H1 (cell line): ENCODE results near the gene KDM2A. TPM values are rescaled to one million over a fixed set of nuclear protein-coding genes. Genes with fewer than 3 reads are reported as not detected.

ENCODE experiments used
- CTCF ChIA-PET: fragments of 300-600 bp; sonication (Branson Sonifier 250); formaldehyde crosslinking; loops from one replicate; lab custom pipeline; 2021; ENCODE audit not compliant: partially characterized antibody; lab: Charles Lee
- POLR2A ChIA-PET: fragments of 300-600 bp; sonication (Branson Sonifier 250); formaldehyde crosslinking; loops from one replicate; lab custom pipeline; 2021; ENCODE audit warnings: inconsistent platforms; ENCODE audit not compliant: partially characterized antibody; lab: Charles Lee
- DNase-seq, 2 experiments: peaks; one replicate each; pipeline versions ENCODE4 v3.0.0 to v3.0.0-alpha.2; 2010 to 2022; ENCODE audit warnings: low spot score in 2 of 2, low read depth in 1 of 2, mixed read lengths in 1 of 2
- FAIRE-seq: peaks from 2 replicates; lab custom pipeline; 2011; peaks lifted over from hg19 to GRCh38; lab: Jason Lieb, UNC
- H2AFZ ChIP-seq: 2 replicates; pipeline ENCODE4 v1.8.1; 2012; ENCODE audit warnings: low read length, inconsistent platforms
- H2AK5ac ChIP-seq: 2 replicates; pipeline ENCODE4 v1.6.1; 2013; ENCODE audit warnings: low read depth, low read length
- H2BK120ac ChIP-seq: replicated peaks from 2 replicates; pipeline ENCODE3; 2013; ENCODE audit warnings: low read depth, low read length, inconsistent platforms
- H2BK12ac ChIP-seq: 2 replicates; pipeline ENCODE4 v1.6.1; 2013; ENCODE audit warnings: low read depth, low read length
- H2BK15ac ChIP-seq: 2 replicates; pipeline ENCODE4 v1.6.1; 2013; ENCODE audit warnings: low read length
- H2BK20ac ChIP-seq: 2 replicates; pipeline ENCODE4 v1.6.1; 2013; ENCODE audit warnings: low read length
- H2BK5ac ChIP-seq: 2 replicates; pipeline ENCODE4 v1.6.1; 2013; ENCODE audit warnings: low read depth, low read length
- H3K14ac ChIP-seq: 2 replicates; pipeline ENCODE4 v1.6.1; 2013; ENCODE audit warnings: inconsistent platforms; ENCODE audit not compliant: insufficient read length
- H3K18ac ChIP-seq: 2 replicates; pipeline ENCODE4 v1.6.1; 2013; ENCODE audit warnings: low read length; ENCODE audit errors: extremely low read depth
- H3K23ac ChIP-seq: 2 replicates; pipeline ENCODE4 v1.6.1; 2013; ENCODE audit warnings: inconsistent platforms; ENCODE audit not compliant: insufficient read length
- H3K23me2 ChIP-seq: 2 replicates; pipeline ENCODE4 v1.6.1; 2013; ENCODE audit warnings: low read depth, low read length
- H3K27ac ChIP-seq: 2 replicates; pipeline ENCODE4 v1.6.1; 2011; ENCODE audit warnings: low read depth, low read length, inconsistent platforms
- H3K27me3 ChIP-seq, 4 experiments: replicated peaks in 1 of 4; 1 replicate in 1 of 4; 2 replicates in 3 of 4; pipeline versions ENCODE4 v1.6.1 to v1.8.1; 2011 to 2013; ENCODE audit warnings: low read length in 3 of 4, mild to moderate bottlenecking in 3 of 4, inconsistent platforms in 2 of 4, mixed read lengths in 2 of 4, moderate library complexity in 1 of 4; ENCODE audit not compliant: control insufficient read depth in 3 of 4, insufficient read depth in 3 of 4; ENCODE audit errors: extremely low read depth in 1 of 4
- H3K36me3 ChIP-seq, 4 experiments: 2 replicates each; pipeline versions ENCODE4 v1.6.1 to v1.8.1; 2011 to 2013; ENCODE audit warnings: mild to moderate bottlenecking in 4 of 4, low read length in 3 of 4, moderate library complexity in 2 of 4, control low read depth in 1 of 4, inconsistent platforms in 1 of 4; ENCODE audit not compliant: insufficient read depth in 4 of 4, control insufficient read depth in 2 of 4
- H3K4ac ChIP-seq: replicated peaks from 2 replicates; pipeline ENCODE3; 2013; ENCODE audit warnings: low read length, low read depth, mixed read lengths, inconsistent platforms; ENCODE audit not compliant: insufficient read length
- H3K4me1 ChIP-seq, 4 experiments: replicated peaks in 1 of 4; 1 replicate in 1 of 4; 2 replicates in 3 of 4; pipeline versions ENCODE4 v1.6.1 to v1.8.1; 2011 to 2013; ENCODE audit warnings: low read length in 3 of 4, inconsistent platforms in 2 of 4, mixed read lengths in 1 of 4; ENCODE audit not compliant: insufficient read depth in 4 of 4, control insufficient read depth in 3 of 4
- H3K4me2 ChIP-seq, 2 experiments: 2 replicates each; pipeline versions ENCODE4 v1.6.1 to v1.8.1; 2011 to 2013; ENCODE audit warnings: low read depth in 2 of 2, low read length in 2 of 2, control low read depth in 1 of 2, inconsistent platforms in 1 of 2, mild to moderate bottlenecking in 1 of 2; ENCODE audit not compliant: insufficient read depth in 1 of 2
- H3K4me3 ChIP-seq, 4 experiments: fragments of 200-600, 300-600 bp in 1 of 4; sonication (generic), shearing (Covaris generic), sonication (Bioruptor Twin) in 1 of 4; 2 replicates each; pipeline versions ENCODE4 v1.5.1 to v1.8.1; 2011 to 2016; ENCODE audit warnings: low read length in 4 of 4, low read depth in 3 of 4, control low read depth in 2 of 4, inconsistent platforms in 2 of 4, mild to moderate bottlenecking in 2 of 4, mixed read lengths in 1 of 4, moderate library complexity in 1 of 4; ENCODE audit not compliant: insufficient read depth in 2 of 4; ENCODE audit errors: extremely low read depth in 1 of 4
- H3K56ac ChIP-seq: replicated peaks from 2 replicates; pipeline ENCODE3; 2013; ENCODE audit warnings: low read depth, mild to moderate bottlenecking, mixed read lengths, low read length, inconsistent platforms; ENCODE audit not compliant: insufficient read length
- H3K79me1 ChIP-seq: 2 replicates; pipeline ENCODE4 v1.6.1; 2013; ENCODE audit warnings: low read depth, low read length, control low read depth
- H3K79me2 ChIP-seq, 2 experiments: 2 replicates each; pipeline versions ENCODE4 v1.6.1 to v1.8.1; 2012 to 2013; ENCODE audit warnings: low read length in 2 of 2, mild to moderate bottlenecking in 2 of 2, inconsistent platforms in 1 of 2; ENCODE audit not compliant: insufficient read depth in 2 of 2, control insufficient read depth in 1 of 2
- H3K9ac ChIP-seq, 4 experiments: replicated peaks in 1 of 4; 1 replicate in 1 of 4; 2 replicates in 3 of 4; pipeline versions ENCODE4 v1.6.1 to v1.8.1; 2011 to 2013; ENCODE audit warnings: low read depth in 3 of 4, low read length in 3 of 4, control low read depth in 2 of 4, mild to moderate bottlenecking in 2 of 4, moderate library complexity in 2 of 4, inconsistent platforms in 1 of 4; ENCODE audit errors: extremely low read depth in 1 of 4
- H3K9me3 ChIP-seq, 2 experiments: 2 replicates each; pipeline versions ENCODE4 v1.6.1 to v1.8.1; 2012 to 2013; ENCODE audit warnings: mild to moderate bottlenecking in 2 of 2, moderate library complexity in 2 of 2, control low read depth in 1 of 2, inconsistent platforms in 1 of 2, low read depth in 1 of 2, low read length in 1 of 2, mixed read lengths in 1 of 2; ENCODE audit not compliant: insufficient read depth in 2 of 2
- H4K20me1 ChIP-seq, 2 experiments: replicated peaks in 1 of 2; 2 replicates each; pipeline versions ENCODE3 to v1.8.1; 2011 to 2013; ENCODE audit warnings: inconsistent platforms in 2 of 2, low read length in 2 of 2, mild to moderate bottlenecking in 1 of 2; ENCODE audit not compliant: insufficient read depth in 2 of 2, control insufficient read depth in 1 of 2
- H4K5ac ChIP-seq: 2 replicates; pipeline ENCODE4 v1.6.1; 2013; ENCODE audit warnings: low read length, low read depth, mixed read lengths, inconsistent platforms; ENCODE audit not compliant: insufficient read length
- H4K8ac ChIP-seq: 2 replicates; pipeline ENCODE4 v1.8.0; 2013; ENCODE audit warnings: mild to moderate bottlenecking, moderate library complexity, low read length, inconsistent platforms; ENCODE audit not compliant: insufficient read depth; ENCODE audit errors: extremely low read depth
- H4K91ac ChIP-seq: replicated peaks from 2 replicates; pipeline ENCODE3; 2013; ENCODE audit warnings: low read length, mixed read lengths, inconsistent platforms; ENCODE audit not compliant: insufficient read length
- EP300 ChIP-seq, 2 experiments: IDR thresholded peaks; 1 replicate in 1 of 2; 2 replicates in 1 of 2; pipeline ENCODE4 v1.6.1; 2011 to 2012; ENCODE audit warnings: low read depth in 2 of 2, low read length in 2 of 2, mild to moderate bottlenecking in 2 of 2, borderline replicate concordance in 1 of 2, inconsistent platforms in 1 of 2, moderate library complexity in 1 of 2
- KDM1A ChIP-seq: fragments of 200-600, 300-600 bp; sonication (generic); IDR thresholded peaks from 2 replicates; pipeline ENCODE4 v1.7.1; 2016; ENCODE audit warnings: mild to moderate bottlenecking, low read length, borderline replicate concordance
- POLR2A ChIP-seq, 2 experiments: IDR thresholded peaks; 1 replicate in 1 of 2; 2 replicates in 1 of 2; pipeline ENCODE4 v1.6.1; 2011; ENCODE audit warnings: low read depth in 2 of 2, low read length in 2 of 2, mild to moderate bottlenecking in 2 of 2; ENCODE audit errors: control extremely low read depth in 1 of 2
- RXRA ChIP-seq: IDR thresholded peaks from 2 replicates; pipeline ENCODE4 v1.6.1; 2011; ENCODE audit warnings: low read depth, mild to moderate bottlenecking, low read length, moderate library complexity; ENCODE audit not compliant: insufficient read depth
- TAF7 ChIP-seq: optimal IDR thresholded peaks from 2 replicates; pipeline ENCODE3; 2011; ENCODE audit warnings: low read depth, mild to moderate bottlenecking, inconsistent platforms, low read length, moderate library complexity, borderline replicate concordance
- TBP ChIP-seq: IDR thresholded peaks from 2 replicates; pipeline ENCODE4 v1.6.1; 2011; ENCODE audit warnings: low read depth, low read length, improper control_type of control experiment
- WGBS, 2 experiments: shearing (Covaris generic) in 1 of 2; methylation state at CpG; one replicate each; pipeline versions ENCODE4 v1.1.6 to v1.1.7; 2013 to 2015; ENCODE audit warnings: low lambda C conversion rate in 2 of 2, mixed read lengths in 2 of 2, inconsistent platforms in 1 of 2, low coverage in 1 of 2, missing lambda C conversion rate in 1 of 2; ENCODE audit not compliant: insufficient replicate concordance in 2 of 2, insufficient coverage in 1 of 2, insufficient read length in 1 of 2; ENCODE audit errors: extremely low coverage in 1 of 2, missing lambda C conversion rate in 1 of 2; 5-methylcytosine and 5-hydroxymethylcytosine counted together
- polyA plus RNA-seq, 7 experiments: library from polyadenylated mRNA; depleted of rRNA in 3 of 7; stranded (reverse) in 5 of 7; unstranded in 2 of 7; fragments of >200 nt in 5 of 7; fragments of 200-250 nt in 2 of 7; gene quantifications; 1 replicate in 5 of 7; 2 replicates in 1 of 7; 4 replicates in 1 of 7; pipeline versions ENCODE4 v1.2.1 to v1.2.3, GENCODE V29; 2011 to 2013; ENCODE audit warnings: missing spikeins in 2 of 7, mixed read lengths in 2 of 7
- total RNA-seq: library from RNA; stranded (reverse); fragmentation: NEBNext Ultra II Directional; extraction: Animal tissue kit (Norgen Biotek cat#: 25700); gene quantifications from 2 replicates; pipeline ENCODE4 v1.2.1, GENCODE V29; 2021
- TF ChIP-seq, protein P1 (sequence below), 3 experiments: IDR thresholded peaks; 1 replicate in 2 of 3; 2 replicates in 1 of 3; pipeline versions ENCODE4 v1.5.1 to v1.6.1; 2011; ENCODE audit warnings: low read length in 3 of 3, mild to moderate bottlenecking in 3 of 3, inconsistent platforms in 2 of 3, low read depth in 1 of 3, moderate library complexity in 1 of 3; ENCODE audit not compliant: insufficient read depth in 1 of 3; ENCODE audit errors: control extremely low read depth in 1 of 3

KDM2A gene
- total and polyA plus RNA-seq, 2 of the 8 experiments (the other 6 are each of a cell fraction or from before 2014, with no cell fraction given): 55.4 to 66.2 TPM

DNA sequence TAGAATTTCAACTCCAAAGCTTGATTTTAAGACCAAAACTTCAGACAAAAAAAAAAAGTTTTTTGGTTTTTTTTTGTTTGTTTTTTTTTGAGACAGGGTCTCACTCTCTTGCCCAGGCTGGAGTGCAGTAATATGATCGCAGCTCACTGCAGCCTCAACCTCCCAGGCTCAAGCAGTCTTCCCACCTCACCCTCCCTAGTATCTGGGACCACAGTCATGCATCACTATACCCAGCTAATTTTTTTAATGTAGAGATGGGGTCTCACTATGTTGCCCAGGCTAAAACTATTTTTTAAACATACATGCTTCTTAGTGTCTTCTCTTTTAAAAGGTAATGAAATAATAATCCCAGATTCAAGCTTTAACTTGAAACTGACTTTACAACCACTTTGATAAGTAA lies 111.8 kb downstream of the KDM2A start:
- Histone ChIP-seq H2BK5ac (no peak overlapping the region), H2AK5ac (no peak overlapping the region), H3K4ac (no peak overlapping the region), H3K9ac (no peak overlapping the region), H3K79me1 (no peaks in the 10 kb centered on the region), H2AFZ (no peak overlapping the region), H3K27ac (no peak overlapping the region), H3K4me3 (no peak overlapping the region), H3K79me2 (no peaks in the 10 kb centered on the region), H3K4me1 (no peaks in the 10 kb centered on the region), H2BK15ac (no peak overlapping the region), H4K91ac (no peak overlapping the region), H3K9me3 (no peaks in the 10 kb centered on the region), H3K18ac (no peak overlapping the region), H3K27me3 (no peaks in the 10 kb centered on the region), H3K56ac (no peak overlapping the region), H4K20me1 (no peaks in the 10 kb centered on the region), H3K14ac (no peak overlapping the region), H2BK120ac (no peak overlapping the region), H3K23ac (no peak overlapping the region), H2BK12ac (no peak overlapping the region), H4K5ac (no peak overlapping the region), H4K8ac (no peak overlapping the region), H3K36me3 (peaks cover 17 to 46% (median 29%) of the 10 kb centered on the region in 4 experiments; a peak in 7 of 8 replicates), H3K4me2 (no peak overlapping the region), H3K23me2 (no peaks in the 10 kb centered on the region), H2BK20ac (no peak overlapping the region)
- POLR2A ChIA-PET: interaction anchor here (1.3 kb wide), 1 partner anchor 22 kb away, joined by 3 read pairs; no protein-coding TSS in a partner anchor
- TF ChIP-seq, protein P1, sequence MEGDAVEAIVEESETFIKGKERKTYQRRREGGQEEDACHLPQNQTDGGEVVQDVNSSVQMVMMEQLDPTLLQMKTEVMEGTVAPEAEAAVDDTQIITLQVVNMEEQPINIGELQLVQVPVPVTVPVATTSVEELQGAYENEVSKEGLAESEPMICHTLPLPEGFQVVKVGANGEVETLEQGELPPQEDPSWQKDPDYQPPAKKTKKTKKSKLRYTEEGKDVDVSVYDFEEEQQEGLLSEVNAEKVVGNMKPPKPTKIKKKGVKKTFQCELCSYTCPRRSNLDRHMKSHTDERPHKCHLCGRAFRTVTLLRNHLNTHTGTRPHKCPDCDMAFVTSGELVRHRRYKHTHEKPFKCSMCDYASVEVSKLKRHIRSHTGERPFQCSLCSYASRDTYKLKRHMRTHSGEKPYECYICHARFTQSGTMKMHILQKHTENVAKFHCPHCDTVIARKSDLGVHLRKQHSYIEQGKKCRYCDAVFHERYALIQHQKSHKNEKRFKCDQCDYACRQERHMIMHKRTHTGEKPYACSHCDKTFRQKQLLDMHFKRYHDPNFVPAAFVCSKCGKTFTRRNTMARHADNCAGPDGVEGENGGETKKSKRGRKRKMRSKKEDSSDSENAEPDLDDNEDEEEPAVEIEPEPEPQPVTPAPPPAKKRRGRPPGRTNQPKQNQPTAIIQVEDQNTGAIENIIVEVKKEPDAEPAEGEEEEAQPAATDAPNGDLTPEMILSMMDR (IDR thresholded peaks at IDR 0.05; ENCODE audit: control extremely low read depth in 1 of 3, insufficient read depth in 1 of 3, low read depth in 1 of 3, low read length in 3 of 3): no peak
- TF ChIP-seq TAF7: no peak
- TF ChIP-seq TBP: no peak
- TF ChIP-seq RXRA: no peak
- TF ChIP-seq POLR2A (IDR thresholded peaks at IDR 0.05; ENCODE audit: control extremely low read depth in 1 of 2, low read depth in 2 of 2, low read length in 2 of 2): no peak
- no peak for TF ChIP-seq EP300 (IDR thresholded peaks at IDR 0.05; ENCODE audit: borderline replicate concordance in 1 of 2, low read depth in 2 of 2, low read length in 2 of 2)
- peak; percentile 48; the same call in 1 of the 2 replicates for TF ChIP-seq KDM1A
- 88% methylated on average over 1 of the region's 1 CpG; no CpG with 5 or more reads in 1 of the 2 experiments for WGBS, 2 experiments
- CTCF ChIA-PET: no interaction called here
- DNase-seq: no peak
- no peak for FAIRE-seq
